Esophagus squamous epithelium (tissue), 5 donors: ENCODE measurements around the gene FAM53B. TPM values are rescaled to one million over a fixed set of nuclear protein-coding genes. Genes with fewer than 3 reads are reported as not detected.

Source experiments
- DNase-seq: peaks from one replicate; lab custom pipeline; 2025; lab: John Stamatoyannopoulos, UW
- H3K27ac ChIP-seq, 4 donors: fragments of 200-600 bp; sonication (generic); one replicate each; pipeline ENCODE4 v1.5.1; 2016 to 2019; ENCODE audit warnings: mild to moderate bottlenecking in 1 of 4
- H3K27me3 ChIP-seq, 4 donors: fragments of 200-600 bp; sonication (generic); 1 replicate in 3 of 4; 2 replicates in 1 of 4; pipeline versions ENCODE4 v1.5.1 to v1.6.0; 2017 to 2021; ENCODE audit warnings: antibody characterized with exemption in 1 of 4
- H3K36me3 ChIP-seq, 3 donors: fragments of 200-600 bp; sonication (generic); one replicate each; pipeline ENCODE4 v1.5.1; 2016 to 2019
- H3K4me1 ChIP-seq, 3 donors: fragments of 200-600 bp; sonication (generic); one replicate each; pipeline ENCODE4 v1.5.1; 2017 to 2019
- H3K4me3 ChIP-seq, 4 donors: fragments of 200-600 bp; sonication (generic); 1 replicate in 3 of 4; 2 replicates in 1 of 4; pipeline ENCODE4 v1.5.1; 2016 to 2019; ENCODE audit warnings: mild to moderate bottlenecking in 2 of 4, moderate library complexity in 1 of 4
- H3K9me3 ChIP-seq, 3 donors: fragments of 200-600 bp; sonication (generic); one replicate each; pipeline ENCODE4 v1.5.1; 2016 to 2019
- POLR2A ChIP-seq, 4 donors: fragments of 450-650 bp; IDR thresholded peaks; one replicate each; pipeline ENCODE4 v1.6.1; 2017; ENCODE audit warnings: antibody characterized with exemption in 4 of 4, mild to moderate bottlenecking in 4 of 4, moderate library complexity in 3 of 4
- WGBS, 2 donors: methylation state at CpG; one replicate each; pipeline ENCODE4 v1.1.5; 2018; 5-methylcytosine and 5-hydroxymethylcytosine counted together
- intact Hi-C: fragments of 100-400 bp; cut with DNase I; formaldehyde crosslinking; loops from one replicate; pipeline ENCODE4 v1.15.0; 2022
- total RNA-seq, 4 donors: library from RNA; depleted of rRNA; stranded (reverse); fragments of >200 nt; gene quantifications; one replicate each; pipeline ENCODE4 v1.1.0, GENCODE V29; 2016
- TF ChIP-seq, protein P1 (sequence below), 6 experiments: fragments of 450-650 bp in 4 of 6; fragments of 200-600 bp in 2 of 6; sonication (generic) in 2 of 6; IDR thresholded peaks; one replicate each; pipeline ENCODE4 v1.5.1; 2016 to 2019; ENCODE audit warnings: antibody characterized with exemption in 6 of 6, mild to moderate bottlenecking in 4 of 6, moderate library complexity in 4 of 6
- donor health status: DM: yes; HTN: yes; CAD: no.

Gene FAM53B
- total RNA-seq, 4 donors from 2014 or later, result 27.4 to 54.2 (median 31.5) TPM

DNA sequence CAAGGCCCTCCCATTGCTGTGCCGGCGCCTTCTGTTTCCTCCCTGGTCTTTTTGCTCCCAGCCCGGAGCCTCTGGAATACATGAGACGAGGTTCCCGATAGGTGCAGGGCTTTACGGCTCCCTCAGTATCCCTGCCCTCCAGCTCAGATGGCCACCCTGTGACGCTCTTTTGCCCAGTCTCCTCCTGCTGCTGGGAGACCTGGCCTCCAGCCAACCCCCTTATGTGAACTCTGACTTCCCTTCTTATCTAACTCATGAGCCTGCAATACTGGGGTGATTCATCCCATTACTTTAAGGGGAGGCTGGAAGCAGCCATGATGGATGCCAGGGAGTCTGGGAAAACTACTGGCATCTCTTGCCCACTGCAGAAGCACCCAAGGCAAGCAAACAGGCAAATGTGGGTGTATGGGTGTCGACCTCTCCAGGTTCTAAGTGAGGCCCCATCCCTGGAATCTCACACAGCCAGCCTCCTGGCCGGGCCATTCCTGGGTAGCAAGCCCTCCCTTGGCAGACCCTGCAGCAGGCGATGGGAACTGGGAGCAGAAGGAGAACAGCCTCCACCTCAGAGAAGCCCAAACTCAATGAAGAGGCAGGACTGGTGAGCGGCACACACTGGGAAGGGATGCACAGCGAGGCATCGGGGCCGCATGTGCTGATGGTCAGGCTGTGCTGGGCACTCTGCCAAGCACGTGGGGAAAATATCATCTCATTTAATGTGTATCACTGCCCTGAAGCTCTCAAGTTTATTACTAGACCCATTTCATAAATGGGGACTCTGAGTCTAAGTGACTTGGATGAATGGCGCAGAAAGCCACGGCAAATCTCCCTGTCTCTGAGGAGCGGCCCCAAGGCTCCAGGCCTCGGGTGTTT is 97.5 kb downstream of the FAM53B start:
- H3K4me3 ChIP-seq, result no peak overlapping the region
- peaks cover 0 to 7% (median 0%) of the 10 kb centered on the region in 3 donors for H3K36me3 ChIP-seq
- H3K27ac ChIP-seq, result peak overlapping the region; percentile 84 to 90 (median 86)
- H3K27me3 ChIP-seq, result no peaks in the 10 kb centered on the region
- TF ChIP-seq, protein P1, sequence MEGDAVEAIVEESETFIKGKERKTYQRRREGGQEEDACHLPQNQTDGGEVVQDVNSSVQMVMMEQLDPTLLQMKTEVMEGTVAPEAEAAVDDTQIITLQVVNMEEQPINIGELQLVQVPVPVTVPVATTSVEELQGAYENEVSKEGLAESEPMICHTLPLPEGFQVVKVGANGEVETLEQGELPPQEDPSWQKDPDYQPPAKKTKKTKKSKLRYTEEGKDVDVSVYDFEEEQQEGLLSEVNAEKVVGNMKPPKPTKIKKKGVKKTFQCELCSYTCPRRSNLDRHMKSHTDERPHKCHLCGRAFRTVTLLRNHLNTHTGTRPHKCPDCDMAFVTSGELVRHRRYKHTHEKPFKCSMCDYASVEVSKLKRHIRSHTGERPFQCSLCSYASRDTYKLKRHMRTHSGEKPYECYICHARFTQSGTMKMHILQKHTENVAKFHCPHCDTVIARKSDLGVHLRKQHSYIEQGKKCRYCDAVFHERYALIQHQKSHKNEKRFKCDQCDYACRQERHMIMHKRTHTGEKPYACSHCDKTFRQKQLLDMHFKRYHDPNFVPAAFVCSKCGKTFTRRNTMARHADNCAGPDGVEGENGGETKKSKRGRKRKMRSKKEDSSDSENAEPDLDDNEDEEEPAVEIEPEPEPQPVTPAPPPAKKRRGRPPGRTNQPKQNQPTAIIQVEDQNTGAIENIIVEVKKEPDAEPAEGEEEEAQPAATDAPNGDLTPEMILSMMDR (IDR thresholded peaks at IDR 0.05), result no peak
- TF ChIP-seq POLR2A (IDR thresholded peaks at IDR 0.05), result no peak
- H3K9me3 ChIP-seq, result no peaks in the 10 kb centered on the region
- no peak for DNase-seq
- H3K4me1 ChIP-seq, result peaks cover 76 to 100% (median 89%) of the 10 kb centered on the region in 3 donors
- WGBS, 2 donors, result 61 to 78% methylated on average over 13 to 15 of the region's 19 CpGs
- intact Hi-C loops, result no loop called here

DNA sequence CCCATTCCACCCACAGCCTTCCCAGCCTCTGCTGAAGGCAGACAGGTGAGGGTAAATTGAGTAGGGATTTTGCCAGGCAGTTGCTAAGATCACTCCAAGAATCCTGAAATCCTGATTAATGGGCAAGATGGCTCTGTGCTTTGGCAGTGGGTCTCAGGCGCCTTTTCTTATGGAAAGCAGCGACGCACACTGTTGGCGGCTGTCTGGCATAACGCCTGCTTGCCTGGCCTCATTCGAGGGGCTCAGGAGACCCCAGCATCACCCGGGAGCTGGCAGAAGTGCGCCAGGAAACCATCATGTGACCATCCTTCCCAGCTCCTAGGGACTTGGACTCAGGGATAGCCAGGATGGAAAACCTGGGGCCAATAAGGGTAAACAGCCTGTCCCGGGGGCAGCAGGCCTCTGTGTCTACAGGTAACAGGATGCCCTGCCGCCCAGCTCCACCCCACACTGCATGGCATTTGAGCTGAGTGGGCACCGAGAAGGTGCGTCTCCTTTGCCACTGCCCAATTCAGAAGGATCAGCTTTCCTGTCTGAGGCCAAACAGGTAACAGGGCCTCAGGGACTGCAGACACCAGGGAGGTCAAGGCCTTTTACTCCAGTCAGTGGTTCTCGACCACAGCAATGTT is 98.6 kb downstream of the FAM53B start:
- peaks cover 76 to 100% (median 90%) of the 10 kb centered on the region in 3 donors for H3K4me1 ChIP-seq
- no peaks in the 10 kb centered on the region for H3K27me3 ChIP-seq
- H3K4me3 ChIP-seq, result no peak overlapping the region
- TF ChIP-seq POLR2A (IDR thresholded peaks at IDR 0.05), result no peak
- TF ChIP-seq, protein P1 (IDR thresholded peaks at IDR 0.05), result no peak
- peaks cover 0 to 7% (median 0%) of the 10 kb centered on the region in 3 donors for H3K36me3 ChIP-seq
- no peak for DNase-seq
- H3K27ac ChIP-seq, result peak overlapping the region; percentile 6 to 90 (median 86)
- H3K9me3 ChIP-seq, result no peaks in the 10 kb centered on the region
- intact Hi-C loops, result no loop called here
- 85 to 89% methylated on average over 4 to 10 of the region's 13 CpGs for WGBS, 2 donors

DNA sequence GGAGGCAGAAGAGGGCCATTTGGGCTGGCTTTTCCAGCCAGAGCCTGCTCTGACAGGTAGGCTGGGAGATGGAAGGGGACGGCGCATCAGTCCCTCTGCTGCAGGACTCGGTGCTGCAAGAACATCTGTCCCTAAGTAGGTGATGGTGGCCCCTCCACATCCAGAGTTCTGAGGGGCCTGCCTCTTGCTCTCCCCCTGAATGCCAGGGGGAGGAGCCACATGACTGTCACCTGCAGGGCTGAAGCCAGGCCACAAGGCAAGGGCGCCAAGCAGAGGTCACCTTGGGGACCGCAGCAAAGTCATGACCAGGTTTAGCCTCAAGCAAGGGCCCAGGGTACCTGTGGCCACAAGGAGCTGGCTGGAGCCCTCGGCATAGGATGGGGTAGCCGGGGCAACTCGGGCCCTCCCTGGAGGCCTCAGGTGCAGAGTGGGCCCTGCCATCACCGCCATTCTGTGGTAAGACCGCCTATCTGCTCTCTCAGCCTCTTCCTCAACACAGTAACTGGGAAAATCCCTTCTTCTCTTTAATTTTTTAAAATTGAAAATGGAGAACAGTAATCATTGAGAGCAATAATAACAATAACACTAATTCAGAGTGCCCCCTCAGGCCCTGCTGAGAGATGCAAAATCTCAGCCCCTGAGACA is 99.3 kb downstream of the FAM53B start:
- Histone ChIP-seq H3K9me3 (no peaks in the 10 kb centered on the region), H3K27ac (peak overlapping the region in 3 of 4 donors; percentile 8 to 90 (median 86)), H3K36me3 (peaks cover 0 to 7% (median 0%) of the 10 kb centered on the region in 3 donors), H3K4me3 (no peak overlapping the region), H3K27me3 (no peaks in the 10 kb centered on the region), H3K4me1 (peaks cover 80 to 100% (median 90%) of the 10 kb centered on the region in 3 donors)
- DNase-seq, result no peak
- no peak for TF ChIP-seq POLR2A (IDR thresholded peaks at IDR 0.05)
- TF ChIP-seq, protein P1 (IDR thresholded peaks at IDR 0.05), result no peak
- intact Hi-C loops, result no loop called here
- WGBS, 2 donors, result 81 to 86% methylated on average over 6 to 9 of the region's 10 CpGs

DNA sequence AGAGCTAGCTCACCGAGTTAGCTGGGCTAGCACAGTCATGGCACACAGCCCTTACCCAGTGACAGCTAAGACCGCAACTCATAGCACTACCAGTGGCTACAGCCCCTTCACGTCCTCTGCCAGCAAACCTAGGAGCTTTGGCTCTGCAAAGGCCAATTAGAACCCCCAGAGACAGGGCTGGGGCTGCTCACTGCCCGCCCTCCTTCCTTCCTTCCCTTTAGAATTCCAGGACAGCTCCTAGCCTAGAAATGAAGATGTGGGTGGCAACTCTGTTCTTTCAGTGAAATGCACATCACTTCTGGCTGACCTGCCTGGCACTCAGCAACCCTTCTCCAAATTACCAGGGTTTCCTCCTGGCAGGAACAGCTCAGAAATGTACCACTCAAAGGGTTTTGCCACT is 99.9 kb downstream of the FAM53B start:
- Histone ChIP-seq H3K36me3 (peaks cover 0 to 10% (median 0%) of the 10 kb centered on the region in 3 donors), H3K4me1 (peaks cover 75 to 100% (median 90%) of the 10 kb centered on the region in 3 donors), H3K9me3 (no peaks in the 10 kb centered on the region), H3K4me3 (no peak overlapping the region), H3K27ac (peak overlapping the region in 2 of 4 donors; percentile 12 to 14), H3K27me3 (no peaks in the 10 kb centered on the region)
- WGBS, 2 donors, result 86% methylated on average over 4 of the region's 4 CpGs; no CpG with 5 or more reads in 1 of the 2 donors
- TF ChIP-seq, protein P1 (IDR thresholded peaks at IDR 0.05), result no peak
- TF ChIP-seq POLR2A (IDR thresholded peaks at IDR 0.05), result no peak
- no peak for DNase-seq
- intact Hi-C loops, result no loop called here
